SJCRH30 (cell line): ENCODE results near the gene PHLDA1. TPM values are rescaled to one million over a fixed set of nuclear protein-coding genes. Genes with fewer than 3 reads are reported as not detected.

Source experiments
- DNase-seq, 2 experiments: peaks; one replicate each; pipeline ENCODE4 v3.0.0-alpha.2; 2015 to 2020
- H3K27ac ChIP-seq: fragments of 250-450 bp; sonication (Bioruptor Pico); 2 replicates; pipeline ENCODE4 v1.5.1; 2020; ENCODE audit warnings: mild to moderate bottlenecking, moderate library complexity
- H3K27me3 ChIP-seq: fragments of 250-450 bp; sonication (Bioruptor Pico); 2 replicates; pipeline ENCODE4 v1.5.1; 2020; ENCODE audit warnings: mild to moderate bottlenecking, moderate library complexity
- H3K36me3 ChIP-seq: fragments of 250-450 bp; sonication (Bioruptor Pico); 2 replicates; pipeline ENCODE4 v1.5.1; 2020; ENCODE audit warnings: mild to moderate bottlenecking, moderate library complexity
- H3K4me1 ChIP-seq: fragments of 250-450 bp; sonication (Bioruptor Pico); 2 replicates; pipeline ENCODE4 v1.5.1; 2020; ENCODE audit warnings: mild to moderate bottlenecking, moderate library complexity
- H3K4me3 ChIP-seq: fragments of 250-450 bp; sonication (Bioruptor Pico); 2 replicates; pipeline ENCODE4 v1.5.1; 2020; ENCODE audit warnings: mild to moderate bottlenecking, moderate library complexity
- H3K9me3 ChIP-seq: fragments of 250-450 bp; sonication (Bioruptor Pico); replicated peaks from 2 replicates; pipeline ENCODE4 v1.5.1; 2020; ENCODE audit warnings: mild to moderate bottlenecking, moderate library complexity
- total RNA-seq: library from RNA; depleted of rRNA; stranded (reverse); fragments of >200 nt; shearing (Covaris generic); gene quantifications from 2 replicates; pipeline ENCODE4 v1.2.3, GENCODE V29; 2014; rRNA removed

Gene PHLDA1
- total RNA-seq, 1 experiment from 2014 or later = 13.5 TPM

GRCh38 chr12:75977952-75978671 lies 53.5 kb downstream of the PHLDA1 start:
- H3K4me3 ChIP-seq = no peak overlapping the region
- no peaks in the 10 kb centered on the region for H3K36me3 ChIP-seq
- no peaks in the 10 kb centered on the region for H3K27me3 ChIP-seq
- DNase-seq = peak; percentile 84 to 92
- H3K27ac ChIP-seq = peak overlapping the region; percentile 67
- peaks cover 22% of the 10 kb centered on the region for H3K4me1 ChIP-seq
- no peaks in the 10 kb centered on the region for H3K9me3 ChIP-seq

DNA sequence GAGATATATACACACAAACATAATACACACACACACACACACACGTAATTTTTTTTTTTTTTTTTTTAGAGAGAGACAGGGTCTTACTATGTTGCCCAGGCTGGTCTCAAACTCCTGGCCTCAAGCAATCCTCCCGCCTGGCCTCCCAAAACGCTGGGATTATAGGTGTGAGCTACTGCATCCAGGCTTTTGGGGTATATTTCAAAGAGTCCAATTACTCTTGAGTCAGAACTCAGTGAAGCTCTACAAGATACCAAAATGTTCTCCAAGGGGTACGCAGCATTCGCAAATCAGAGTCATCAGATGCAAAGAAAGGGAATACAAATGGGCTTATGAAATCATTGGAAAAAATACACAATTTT lies 54.0 kb downstream of the PHLDA1 start:
- Histone ChIP-seq H3K36me3 (no peaks in the 10 kb centered on the region), H3K27ac (peak overlapping the region; percentile 67), H3K27me3 (no peaks in the 10 kb centered on the region), H3K9me3 (no peaks in the 10 kb centered on the region), H3K4me3 (no peak overlapping the region), H3K4me1 (peaks cover 22% of the 10 kb centered on the region)
- DNase-seq = peak in 1 of 2 experiments; percentile 11

- no peak for DNase-seq
- Histone ChIP-seq H3K27me3 (no peaks in the 10 kb centered on the region), H3K27ac (no peak overlapping the region), H3K9me3 (no peaks in the 10 kb centered on the region), H3K4me3 (no peak overlapping the region), H3K4me1 (peaks cover 22% of the 10 kb centered on the region), H3K36me3 (no peaks in the 10 kb centered on the region)
Measured at GRCh38 chr12:75976913-75977312, 54.7 kb downstream of the PHLDA1 start.

- Histone ChIP-seq H3K9me3 (no peaks in the 10 kb centered on the region), H3K36me3 (no peaks in the 10 kb centered on the region), H3K27me3 (no peaks in the 10 kb centered on the region), H3K4me3 (no peak overlapping the region), H3K27ac (no peak overlapping the region), H3K4me1 (peaks cover 22% of the 10 kb centered on the region)
- DNase-seq = no peak
Measured at GRCh38 chr12:75976113-75976512, 55.5 kb downstream of the PHLDA1 start.

GRCh38 chr12:75975702-75976101 lies 55.9 kb downstream of the PHLDA1 start:
- H3K27ac ChIP-seq = no peak overlapping the region
- no peaks in the 10 kb centered on the region for H3K27me3 ChIP-seq
- DNase-seq = no peak
- H3K9me3 ChIP-seq = no peaks in the 10 kb centered on the region
- peaks cover 22% of the 10 kb centered on the region for H3K4me1 ChIP-seq
- no peaks in the 10 kb centered on the region for H3K36me3 ChIP-seq
- H3K4me3 ChIP-seq = no peak overlapping the region

Other genes starting within 250 kb of the PHLDA1 start
- gene NAP1L1, start 52.9 kb upstream of the PHLDA1 start, total RNA-seq = 791 and 902 TPM in 2 replicates